NCI-H524 treated with DMSO at 0.1 percent for 48 hours (cell line): ENCODE measurements around the gene ADD3.

Experiments used
- DNase-seq: peaks from one replicate; lab custom pipeline; 2025; lab: John Stamatoyannopoulos, UW

Gene ADD3

DNA sequence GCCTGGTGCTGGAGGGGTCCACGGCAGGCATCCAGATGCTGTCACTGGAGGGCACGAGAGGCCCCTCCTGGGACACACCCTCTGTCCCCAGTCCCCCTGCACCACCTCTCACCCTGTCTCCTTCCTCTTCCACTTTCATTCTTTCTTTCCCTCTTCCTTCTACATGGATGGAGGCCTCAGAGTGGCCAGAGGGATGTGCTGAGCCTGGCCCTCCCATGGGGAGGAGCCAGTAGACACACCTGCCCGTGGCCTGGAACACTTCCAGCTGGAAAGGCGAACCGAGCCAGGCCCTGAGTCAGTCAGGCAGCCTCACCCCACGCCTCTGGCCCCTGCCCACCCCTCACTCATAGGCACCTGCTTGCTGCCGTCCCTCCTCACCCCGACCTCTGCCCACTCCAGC lies 143.7 kb downstream of the ADD3 start:
- no peak for DNase-seq

DNA sequence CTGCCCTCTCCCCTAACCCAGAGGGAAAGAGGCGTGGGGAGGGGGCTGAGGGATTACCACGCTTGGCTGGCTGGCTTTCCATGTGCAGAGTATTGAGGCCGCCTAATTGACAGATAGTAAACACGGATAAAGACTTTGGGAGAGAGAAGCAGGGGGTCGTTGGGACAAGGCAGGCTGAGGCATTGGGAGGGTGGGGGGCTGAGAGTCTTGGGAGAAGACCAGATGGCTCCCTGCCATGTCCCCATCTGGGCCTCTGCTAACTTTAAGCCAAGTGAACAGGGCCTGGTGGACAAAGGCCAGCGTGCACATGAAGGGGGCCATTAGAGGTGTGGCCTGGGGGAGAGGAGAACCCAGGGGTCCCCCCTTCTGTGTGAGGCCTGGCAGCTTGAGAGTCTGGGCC lies 144.2 kb downstream of the ADD3 start:
- DNase-seq: no peak

DNA sequence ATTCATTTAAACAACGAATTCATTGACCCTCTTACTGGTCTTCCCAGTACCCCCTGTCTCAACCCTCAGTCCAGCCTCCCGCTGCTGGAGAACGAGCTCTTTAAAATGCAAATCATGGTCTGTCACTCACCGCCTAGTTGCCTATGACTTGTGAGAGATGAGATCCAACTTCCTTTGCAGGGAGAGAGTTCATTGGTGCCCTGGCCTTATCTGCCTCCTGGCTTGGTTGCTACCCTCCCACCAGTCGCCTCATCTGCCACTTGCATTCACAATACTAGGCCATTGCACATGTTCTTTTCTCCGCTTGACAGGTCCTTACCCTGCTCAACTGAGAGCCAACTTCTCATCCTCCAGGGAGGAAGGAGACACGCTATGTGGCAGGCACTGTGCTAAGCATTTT lies 145.6 kb downstream of the ADD3 start:
- DNase-seq: no peak

DNA sequence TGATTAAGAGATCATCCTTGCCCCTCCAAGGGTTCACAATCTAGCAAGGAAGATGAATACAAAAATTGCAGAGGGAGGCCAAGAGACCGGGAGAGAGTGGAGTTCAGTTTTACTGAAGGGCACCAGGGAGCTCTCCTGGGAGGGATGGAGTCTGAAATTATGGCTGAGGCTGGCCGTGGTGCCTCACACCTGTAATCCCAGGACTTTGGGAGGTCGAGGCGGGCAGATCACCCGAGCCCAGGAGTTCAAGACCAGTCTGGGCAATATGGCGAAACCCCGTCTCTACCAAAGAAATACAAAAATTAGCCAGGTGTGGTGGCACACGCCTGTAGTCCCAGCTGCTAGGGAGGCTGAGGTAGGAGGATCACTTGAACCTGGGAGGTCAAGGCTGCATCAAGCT lies 148.3 kb downstream of the ADD3 start:
- DNase-seq: no peak

DNA sequence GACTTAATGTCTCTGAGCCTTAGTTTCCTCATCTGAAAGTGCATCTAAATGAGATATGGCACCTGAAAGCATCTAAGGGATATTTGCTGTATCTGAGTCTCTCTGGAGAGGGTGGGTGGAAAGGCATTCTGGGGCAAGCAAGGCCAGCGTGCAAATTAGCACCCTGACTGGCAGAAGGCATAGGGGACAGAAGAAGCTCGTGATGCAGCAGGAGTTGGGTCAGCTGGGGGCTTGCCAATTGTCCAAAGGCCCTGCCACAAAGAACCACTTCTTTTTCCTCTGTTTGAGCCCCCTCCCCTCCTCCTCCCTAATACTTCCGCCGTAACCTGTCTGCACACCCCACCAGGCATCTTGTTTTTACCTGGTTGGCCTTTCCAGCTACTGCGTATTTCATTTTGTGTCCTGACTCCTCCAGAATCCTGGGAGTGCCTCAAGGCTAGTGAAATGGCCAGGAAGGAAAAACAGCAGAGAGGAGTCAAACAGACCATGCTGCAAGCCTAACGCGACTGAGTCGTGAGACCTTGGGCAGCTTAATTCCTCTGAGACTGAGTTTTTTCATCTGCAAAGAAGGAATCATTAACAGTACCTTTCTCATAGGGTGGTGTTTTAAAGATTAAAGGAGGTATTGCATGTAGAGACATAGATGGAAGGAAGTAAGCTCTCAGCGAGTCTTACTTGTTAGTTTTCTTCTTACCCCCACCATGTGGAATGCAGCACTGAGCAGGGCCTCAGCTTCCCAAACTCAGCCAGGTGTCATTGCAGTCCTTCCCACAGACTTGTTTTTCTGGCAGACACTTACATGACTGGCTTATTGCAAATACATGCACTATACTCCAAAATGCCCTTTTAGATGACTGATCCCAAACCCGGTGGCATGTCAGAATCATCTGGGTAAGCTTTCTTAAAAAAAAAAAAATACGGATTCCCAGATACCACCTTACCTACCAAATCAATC lies 150.5 kb downstream of the ADD3 start:
- DNase-seq: no peak

DNA sequence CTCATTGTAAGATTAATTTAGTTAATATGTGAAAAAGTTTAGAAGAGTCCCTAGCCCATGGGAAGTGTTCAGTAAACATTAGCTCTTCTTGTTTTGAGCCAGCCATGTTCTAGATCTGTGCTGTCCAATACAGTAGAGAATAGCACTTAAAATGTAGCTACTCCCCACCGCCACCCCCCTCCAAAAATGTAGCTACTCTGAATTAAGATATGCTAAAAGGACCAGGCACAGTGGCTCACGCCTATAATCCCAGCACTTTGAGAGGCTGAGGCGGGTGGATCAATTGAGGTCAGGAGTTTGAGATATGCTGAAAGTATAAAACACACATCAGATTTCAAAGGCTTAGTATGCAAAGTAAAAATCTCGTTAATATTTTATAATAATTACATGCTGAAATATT lies 152.3 kb downstream of the ADD3 start:
- DNase-seq: no peak

DNA sequence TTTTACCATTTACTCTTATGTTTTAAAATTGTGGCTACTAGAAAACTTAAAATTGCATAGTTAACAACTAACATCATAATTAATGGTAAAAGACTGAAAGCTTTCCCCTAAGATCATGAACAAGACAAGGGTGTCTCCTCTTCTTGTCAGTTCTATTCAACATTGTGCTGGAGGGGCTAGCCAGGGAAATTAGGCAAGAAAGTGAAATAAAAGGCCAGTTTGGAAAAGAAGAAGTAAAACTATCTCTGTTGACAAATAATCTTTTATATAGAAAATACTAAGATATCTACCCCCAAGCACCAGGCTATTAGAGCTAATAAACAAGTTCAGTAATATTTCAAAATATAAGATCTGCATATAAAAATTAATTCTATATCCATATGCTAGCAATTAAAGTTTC lies 152.7 kb downstream of the ADD3 start:
- DNase-seq: no peak

DNA sequence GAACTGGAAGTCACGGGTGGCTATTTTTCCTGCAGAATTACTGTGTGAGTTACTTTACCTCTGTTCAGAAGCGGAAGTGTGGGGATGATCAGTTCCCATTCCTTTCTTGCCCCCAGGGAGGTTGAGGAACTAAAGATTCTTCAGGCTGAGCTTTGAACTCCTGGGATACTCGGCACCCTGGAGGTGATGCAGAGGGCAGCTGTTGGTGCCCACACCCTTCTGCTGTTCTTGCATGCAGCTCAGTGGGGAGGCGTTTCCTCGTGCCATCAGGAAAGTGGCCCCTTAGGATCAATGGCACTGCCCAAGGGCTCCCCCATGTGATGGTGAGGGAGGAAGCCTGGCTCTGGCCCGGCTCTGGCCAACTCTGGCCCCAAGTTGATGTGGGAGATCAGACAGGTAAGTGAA lies 155.0 kb downstream of the ADD3 start:
- no peak for DNase-seq

DNA sequence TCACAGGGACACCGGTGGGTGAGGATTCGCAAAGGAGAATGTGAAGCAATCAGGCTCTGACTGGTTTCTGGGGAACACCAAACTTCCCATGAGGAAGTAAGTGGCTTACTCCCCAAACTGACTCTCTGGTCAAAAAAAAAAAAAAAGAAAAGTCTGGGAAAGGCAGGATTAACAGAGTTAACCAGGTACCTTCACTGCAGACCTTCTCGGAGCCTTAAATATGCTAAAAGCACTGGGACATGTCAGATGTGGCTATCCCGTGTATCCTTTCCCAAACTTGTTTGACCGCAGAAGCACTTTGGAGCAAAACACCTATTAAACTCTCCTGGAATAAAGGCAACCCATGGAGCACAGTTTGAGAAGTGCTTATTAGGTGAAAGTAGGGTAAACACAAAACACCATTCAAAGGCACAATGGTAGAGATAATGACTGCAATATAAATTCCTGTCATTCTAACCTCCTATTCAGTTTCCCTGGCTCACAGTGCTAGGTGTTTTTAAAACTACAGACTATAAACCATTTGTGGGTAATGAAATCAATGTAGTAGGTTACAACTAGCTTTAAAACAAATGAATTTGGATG lies 155.5 kb downstream of the ADD3 start:
- DNase-seq: no peak

DNA sequence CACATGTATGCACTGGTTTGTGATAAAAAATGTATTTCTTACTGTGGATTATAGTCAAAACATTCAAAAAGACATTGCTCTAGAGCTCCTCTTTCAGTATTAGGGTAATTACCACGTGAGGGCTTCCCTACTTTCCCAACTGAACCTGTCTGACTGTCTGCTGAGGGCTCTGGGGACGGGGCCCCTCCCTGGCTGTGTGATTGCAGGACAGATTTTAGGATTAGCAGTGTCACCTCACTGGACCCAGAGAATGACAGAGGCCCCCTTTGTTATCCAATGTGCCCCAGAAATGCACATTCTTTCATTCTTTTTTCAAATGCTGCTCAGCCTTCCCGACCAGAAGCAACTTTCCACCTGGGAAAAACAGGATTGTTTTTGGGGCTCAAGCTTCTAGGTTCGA lies 156.1 kb downstream of the ADD3 start:
- DNase-seq: no peak

DNA sequence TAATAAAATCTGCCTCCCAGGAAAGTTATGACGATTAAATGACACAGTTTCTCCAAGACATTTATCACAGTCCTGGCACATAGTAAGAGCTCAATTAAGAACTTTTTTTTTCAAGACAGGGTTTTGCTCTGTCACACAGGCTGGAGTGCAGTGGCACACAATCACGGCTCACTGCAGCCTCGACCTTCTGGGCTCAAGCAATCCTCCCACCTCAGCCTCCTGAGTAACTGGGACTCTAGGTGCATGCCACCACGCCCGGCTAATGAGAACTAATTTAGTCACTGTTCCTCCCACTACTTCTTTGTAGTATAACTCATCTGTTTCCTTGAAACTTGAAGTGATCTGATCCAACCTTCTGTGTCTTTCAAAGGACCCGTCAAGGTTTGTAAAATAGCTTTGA lies 157.5 kb downstream of the ADD3 start:
- no peak for DNase-seq

DNA sequence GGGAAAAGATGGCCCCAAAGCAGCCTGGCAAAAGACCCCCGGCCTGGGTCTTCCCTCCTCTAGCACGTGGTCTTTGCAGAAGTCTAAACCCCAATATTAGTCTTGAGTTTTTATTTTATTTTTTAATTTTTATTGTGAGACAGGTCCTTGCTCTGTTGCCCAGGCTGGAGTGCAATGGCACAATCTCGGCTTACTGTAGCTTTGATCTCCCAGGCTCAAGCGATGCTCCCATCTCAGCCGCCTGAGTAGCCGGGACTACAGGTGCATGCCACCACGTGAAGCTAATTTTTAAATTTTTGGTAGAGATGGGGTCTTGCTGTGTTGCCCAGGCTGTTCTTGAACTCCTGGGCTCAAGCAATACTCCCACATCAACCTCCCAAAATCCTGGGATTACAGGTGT lies 159.4 kb downstream of the ADD3 start:
- no peak for DNase-seq

DNA sequence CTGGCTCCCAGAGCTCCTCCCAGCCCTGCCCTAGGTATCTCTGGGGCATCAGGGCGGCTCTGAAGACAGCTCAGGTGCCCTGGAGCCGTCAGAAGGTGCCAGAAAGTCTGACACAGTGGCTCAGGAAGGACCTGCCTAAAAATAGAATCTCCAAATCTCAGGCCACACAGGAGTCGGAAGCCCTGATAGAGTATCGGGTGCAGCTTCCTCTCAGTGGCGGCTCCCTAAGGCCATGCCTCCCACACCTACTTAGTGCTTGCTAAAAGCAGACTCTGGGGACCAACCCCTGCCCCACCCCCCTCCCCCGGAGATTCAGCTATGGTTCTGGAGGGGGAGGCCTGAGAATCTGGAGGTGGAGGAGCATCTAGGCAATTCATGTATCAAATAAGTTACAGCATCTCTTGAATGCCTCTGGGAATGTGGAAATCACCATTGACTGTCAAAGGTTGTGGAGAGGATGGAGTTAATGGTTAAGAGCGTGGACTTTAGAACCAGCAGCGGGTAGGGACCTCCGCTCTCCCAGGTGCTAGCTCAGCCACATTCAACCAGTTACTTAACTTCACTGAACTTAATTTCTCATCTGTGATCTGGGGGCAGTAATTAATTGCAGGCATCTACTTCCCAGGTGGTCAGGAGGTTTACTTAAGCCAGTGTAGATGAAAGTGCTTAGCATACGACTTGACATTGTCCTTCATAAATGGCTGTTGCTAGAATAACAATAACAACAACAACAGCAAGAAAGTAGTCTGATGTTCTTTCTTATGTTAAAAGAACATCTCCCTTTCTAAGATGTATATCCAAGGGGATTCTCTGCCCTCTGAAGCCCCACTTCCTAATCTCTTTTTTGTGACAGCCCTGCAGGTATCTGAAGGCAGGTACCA lies 161.1 kb downstream of the ADD3 start:
- no peak for DNase-seq

DNA sequence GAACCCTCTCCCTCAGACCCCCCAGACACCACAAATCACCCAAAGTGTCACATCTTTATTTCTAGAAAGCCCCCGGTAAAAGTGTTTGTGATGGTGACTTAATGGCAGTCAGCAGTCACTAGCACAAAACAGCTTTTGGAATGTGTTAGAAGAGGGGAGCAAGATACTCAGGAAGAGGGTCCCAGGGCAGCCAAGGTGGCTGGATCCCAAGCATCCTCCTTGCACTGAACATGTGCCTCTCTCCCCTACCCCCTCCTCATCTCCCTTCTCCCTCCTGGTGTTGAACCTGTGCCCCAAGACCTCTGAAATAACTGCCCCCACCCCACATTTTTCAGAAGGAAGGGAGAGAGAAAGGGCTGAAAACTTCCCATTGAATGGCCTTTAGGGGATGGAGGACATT lies 161.8 kb downstream of the ADD3 start:
- no peak for DNase-seq

DNA sequence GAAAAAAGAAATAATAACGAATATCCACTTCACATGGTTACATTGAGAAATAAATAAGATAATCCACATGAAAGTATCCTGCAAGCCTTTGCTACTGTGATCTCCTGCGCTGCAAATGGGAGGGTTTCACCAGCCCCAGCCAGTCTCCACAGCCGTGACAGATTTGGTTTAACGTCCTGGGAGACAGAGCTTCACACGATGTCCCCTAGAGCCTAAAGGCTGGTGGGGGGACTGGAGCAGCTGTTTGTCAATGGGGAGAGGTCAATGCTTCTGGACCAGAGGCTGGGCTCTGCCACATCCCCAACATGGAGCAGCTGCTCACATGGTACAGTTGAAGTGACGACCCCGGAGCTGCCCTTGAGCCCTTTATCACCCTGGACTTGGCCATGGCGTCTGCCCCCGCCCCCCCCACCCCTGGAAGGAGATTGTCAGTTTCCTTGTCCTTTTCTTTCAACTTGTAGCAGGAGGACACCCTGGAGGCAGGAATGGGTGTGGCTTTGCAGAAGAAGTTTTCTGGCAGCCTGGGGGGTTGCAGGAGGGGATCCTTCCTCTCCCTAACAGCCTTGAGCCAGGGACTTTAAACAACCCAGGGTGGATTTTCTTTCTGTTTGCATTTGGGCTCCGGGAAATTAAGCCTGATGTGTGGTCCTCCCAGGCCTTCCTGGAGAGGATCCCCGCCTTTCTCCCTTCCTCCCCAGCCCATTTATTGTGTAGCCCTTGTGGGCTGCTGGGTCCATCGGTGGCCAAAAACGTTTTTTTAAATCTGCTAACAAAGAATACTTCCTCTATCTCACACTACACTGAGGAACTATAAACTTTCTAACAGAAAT lies 162.6 kb downstream of the ADD3 start:
- DNase-seq: no peak

DNA sequence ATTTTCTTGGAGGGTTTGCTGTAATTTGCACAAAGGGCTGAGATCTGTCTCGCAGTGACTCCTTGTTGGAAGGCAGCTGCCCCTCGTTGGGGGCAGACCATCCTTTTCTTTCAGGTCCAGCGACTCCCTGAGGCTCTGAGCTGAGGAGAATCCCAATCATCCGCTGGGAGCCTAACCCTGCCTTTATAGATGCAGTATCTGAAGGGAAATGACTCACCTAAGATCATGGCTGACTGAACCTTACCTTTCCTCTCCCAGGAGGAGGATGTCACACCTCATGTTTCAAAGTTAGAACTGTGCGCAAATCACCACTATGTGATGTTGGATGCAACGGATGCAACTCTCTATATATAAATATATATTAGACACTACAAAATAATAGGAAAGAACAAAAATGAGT lies 163.2 kb downstream of the ADD3 start:
- DNase-seq: no peak

DNA sequence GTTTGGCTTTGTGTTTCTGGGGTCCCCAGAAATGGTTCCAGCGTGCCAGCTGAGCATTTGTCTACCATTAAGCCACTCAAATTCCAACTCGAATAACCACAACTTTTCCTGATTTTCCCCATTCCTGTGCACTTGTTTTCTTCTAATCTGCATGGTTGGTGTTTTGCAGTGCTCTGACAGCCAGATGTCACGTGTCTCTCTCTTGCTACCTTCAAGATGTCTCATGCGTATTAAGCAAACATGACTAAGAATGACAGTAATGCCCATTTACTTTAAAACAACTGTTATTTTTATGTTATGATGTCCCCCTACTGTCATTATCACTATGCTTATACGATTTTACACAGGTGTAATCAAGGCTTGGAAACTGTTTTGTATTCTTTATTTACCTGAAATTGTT lies 164.4 kb downstream of the ADD3 start:
- no peak for DNase-seq

DNA sequence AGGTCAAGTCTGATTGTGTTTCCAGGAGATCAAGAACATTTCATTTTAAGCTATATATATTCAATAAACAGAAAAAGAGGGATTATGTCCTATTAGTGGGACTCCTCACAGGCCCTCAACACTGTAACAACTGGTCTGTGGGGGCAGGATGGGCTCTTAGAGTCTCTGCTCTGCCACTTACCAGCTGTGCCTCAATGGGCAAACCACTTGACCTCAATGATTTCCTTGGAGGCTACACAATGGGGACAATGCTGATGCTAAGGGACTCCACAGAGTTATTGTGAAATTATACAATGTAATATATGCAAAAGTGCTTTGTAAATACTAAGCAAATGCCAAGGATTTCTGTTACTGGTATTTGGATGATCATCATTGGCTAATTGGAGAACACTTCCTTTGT lies 166.4 kb downstream of the ADD3 start:
- DNase-seq: no peak

DNA sequence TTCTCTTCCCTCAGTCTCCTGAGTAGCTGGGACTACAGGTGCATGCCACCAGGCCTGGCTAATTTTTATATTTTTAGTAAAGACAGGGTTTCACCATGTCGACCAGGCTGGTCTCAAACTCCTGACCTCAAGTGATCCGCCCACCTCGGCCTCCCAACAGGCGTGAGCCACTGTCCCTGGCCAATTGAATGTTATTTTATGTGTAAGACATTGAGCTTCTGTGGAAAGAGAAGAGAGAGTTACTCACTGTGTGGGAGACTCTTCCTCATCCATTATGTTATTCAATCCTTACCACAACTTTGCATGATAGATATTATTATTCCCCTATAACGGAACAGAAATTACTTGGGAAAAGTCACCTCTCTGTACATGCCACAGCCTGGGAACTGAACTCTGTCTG lies 167.0 kb downstream of the ADD3 start:
- no peak for DNase-seq

DNA sequence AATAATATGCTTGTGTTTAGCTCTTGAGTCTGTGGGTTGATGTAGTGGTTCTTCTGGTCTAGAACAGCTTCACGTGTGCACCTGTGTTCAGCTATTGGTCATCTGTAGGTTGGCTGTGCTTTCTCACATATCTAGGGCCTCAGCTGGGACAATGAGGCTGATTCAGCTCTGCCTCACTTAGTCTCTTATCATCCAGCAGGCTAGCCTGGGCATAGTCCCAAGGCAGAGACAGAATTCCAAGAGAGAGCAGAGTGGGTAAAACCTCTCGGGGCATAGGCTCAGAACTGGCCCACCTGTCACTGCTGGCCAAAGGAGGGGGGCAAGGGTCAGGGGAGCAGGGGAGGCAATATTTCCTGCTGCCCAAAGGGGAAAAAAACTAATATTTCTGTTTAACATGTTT lies 167.6 kb downstream of the ADD3 start:
- no peak for DNase-seq

DNA sequence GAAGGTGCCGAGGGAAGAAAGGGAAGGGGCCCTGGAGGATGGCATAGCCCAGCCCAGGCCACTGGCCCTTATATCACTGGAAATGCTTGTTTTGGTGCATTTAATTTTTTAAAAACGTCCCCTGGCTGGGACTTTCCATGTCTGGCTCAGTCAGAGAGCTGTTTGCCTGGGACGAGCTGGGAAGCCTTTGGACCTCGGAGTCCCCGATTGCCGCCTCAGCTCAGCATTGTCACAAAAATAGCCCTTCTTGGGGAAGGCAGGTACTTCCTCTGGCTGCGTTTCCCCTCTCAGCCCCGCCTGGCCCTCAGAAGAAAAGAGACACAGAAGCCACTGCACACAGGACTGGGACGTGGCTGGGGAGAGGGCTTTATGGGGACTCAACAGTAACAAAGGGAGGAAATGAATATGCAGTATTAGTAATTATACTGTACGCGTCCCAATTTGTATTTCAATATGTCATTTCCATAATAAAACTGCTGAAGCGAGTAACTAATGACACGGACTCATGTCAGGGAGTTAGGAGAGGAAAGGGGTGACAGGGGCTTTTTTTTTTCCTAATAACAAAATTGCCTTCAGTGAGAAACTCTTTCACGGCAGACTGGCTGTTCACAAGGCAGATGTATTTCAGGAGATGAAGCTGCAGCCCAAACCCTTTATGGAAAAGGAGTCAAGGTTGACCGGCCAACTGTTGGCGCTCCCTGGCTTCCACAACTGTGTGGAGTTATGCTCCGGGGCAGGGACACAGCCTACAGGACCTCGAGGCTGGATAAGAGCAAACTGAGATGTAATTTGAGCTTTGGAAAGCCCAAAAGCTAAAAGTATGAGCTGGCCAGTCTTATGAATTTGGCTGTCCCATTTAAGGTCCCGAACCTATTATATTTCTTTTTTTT lies 168.6 kb downstream of the ADD3 start:
- DNase-seq: no peak
